Activated CD8-positive, alpha-beta memory T cell treated with anti-CD3 and anti-CD28 coated beads for 4 hours (primary cell): ENCODE measurements around the gene GRK3.
"Not testable (repeated sequence)": the region's sequence is repeated elsewhere in the genome, so short reads cannot be mapped to it uniquely, and the experiment has no call there.

Experiments used
- DNase-seq, 2 donors: peaks; one replicate each; pipeline ENCODE4 v3.0.0-alpha.2; 2020; ENCODE audit warnings: low read depth in 2 of 2

Gene GRK3

GRCh38 chr22:25564320-25564978 lies at the start of gene GRK3:
TSS of gene GRK3 (plus strand) at chr22:25564675. CDS start at chr22:25565041, 366 bp downstream.
- peak in 1 of 2 donors; percentile 45 for DNase-seq

- DNase-seq: no peak
Measured at GRCh38 chr22:25518000-25518663, 46.3 kb upstream of the GRK3 start.

GRCh38 chr22:25525376-25525775 lies 39.1 kb upstream of the GRK3 start:
- no peak for DNase-seq

GRCh38 chr22:25525804-25526584 lies 38.5 kb upstream of the GRK3 start:
- not testable (repeated sequence) for DNase-seq

- DNase-seq: not testable (repeated sequence)
Measured at GRCh38 chr22:25527016-25527415, 37.5 kb upstream of the GRK3 start.

GRCh38 chr22:25528068-25528467 lies 36.4 kb upstream of the GRK3 start:
- DNase-seq: not testable (repeated sequence)

GRCh38 chr22:25529059-25529458 lies 35.4 kb upstream of the GRK3 start:
- not testable (repeated sequence) for DNase-seq

GRCh38 chr22:25529541-25530137 lies 34.8 kb upstream of the GRK3 start:
- not testable (repeated sequence) for DNase-seq

- not testable (repeated sequence) for DNase-seq
Measured at GRCh38 chr22:25531677-25532076, 32.8 kb upstream of the GRK3 start.

GRCh38 chr22:25534724-25535123 lies 29.8 kb upstream of the GRK3 start:
- no peak for DNase-seq

- DNase-seq: no peak
Measured at GRCh38 chr22:25536589-25536988, 27.9 kb upstream of the GRK3 start.

GRCh38 chr22:25540166-25540907 lies 24.1 kb upstream of the GRK3 start:
- no peak for DNase-seq

- DNase-seq: no peak
Measured at GRCh38 chr22:25540908-25541660, 23.4 kb upstream of the GRK3 start.

GRCh38 chr22:25542191-25542590 lies 22.3 kb upstream of the GRK3 start:
- DNase-seq: no peak

- no peak for DNase-seq
Measured at GRCh38 chr22:25542720-25543402, 21.6 kb upstream of the GRK3 start.

GRCh38 chr22:25545146-25545545 lies 19.3 kb upstream of the GRK3 start:
- DNase-seq: no peak

- DNase-seq: no peak
Measured at GRCh38 chr22:25545672-25546071, 18.8 kb upstream of the GRK3 start.

GRCh38 chr22:25546242-25546641 lies 18.2 kb upstream of the GRK3 start:
- no peak for DNase-seq

GRCh38 chr22:25546751-25547150 lies 17.7 kb upstream of the GRK3 start:
- DNase-seq: no peak

GRCh38 chr22:25548866-25549464 lies 15.5 kb upstream of the GRK3 start:
- DNase-seq: no peak
